Measurements from ENCODE around the gene MED1.
"Not testable (repeated sequence)": the region's sequence is repeated elsewhere in the genome, so short reads cannot be mapped to it uniquely, and the experiment has no call there.

MED1 gene

DNA sequence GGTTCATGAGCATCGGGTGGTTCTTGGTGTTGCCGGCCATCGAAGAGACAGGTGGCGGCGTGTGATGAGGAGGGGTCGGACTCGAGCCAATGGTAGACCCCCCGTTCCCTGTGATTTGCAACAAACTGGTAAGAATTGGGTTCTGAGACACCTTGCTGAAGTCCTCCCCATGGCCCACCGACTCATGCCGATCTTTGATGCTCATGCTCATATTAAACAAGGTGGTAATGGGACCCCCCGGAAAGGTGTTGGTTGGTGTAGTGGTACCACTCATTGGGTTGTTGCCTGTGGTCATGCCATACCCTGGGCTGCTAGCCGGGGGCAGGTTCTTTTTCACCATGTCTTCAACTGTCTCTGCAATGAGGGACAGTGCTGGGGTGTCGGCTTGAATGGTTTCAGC, 40.8 kb downstream of the MED1 start:
- no peak for DNase-seq

GRCh38 chr17:39408360-39408759, 42.7 kb downstream of the MED1 start:
- no peak for DNase-seq

DNA sequence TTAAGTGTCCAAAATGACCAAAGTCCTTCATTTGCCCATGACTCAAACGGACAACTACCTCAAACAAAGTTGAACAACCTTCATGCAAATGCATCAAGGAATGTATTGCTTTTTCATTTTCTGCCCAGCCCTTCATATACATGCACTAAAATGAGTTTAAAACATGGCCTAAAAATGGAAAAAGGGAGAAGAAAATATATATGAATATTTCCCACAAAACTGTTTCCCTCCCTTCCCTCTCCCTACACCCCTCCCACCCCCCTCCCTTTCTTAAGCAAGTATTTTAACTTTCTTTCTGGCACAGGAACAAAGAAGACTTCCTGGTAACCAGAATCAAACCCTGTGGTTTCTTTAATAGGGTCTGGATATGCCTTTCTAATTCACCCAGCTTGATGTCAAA, 44.1 kb downstream of the MED1 start:
- no peak for DNase-seq

GRCh38 chr17:39405436-39405835, 45.6 kb downstream of the MED1 start:
- no peak for DNase-seq

GRCh38 chr17:39404542-39405378, 46.3 kb downstream of the MED1 start:
- DNase-seq: no peak

DNA sequence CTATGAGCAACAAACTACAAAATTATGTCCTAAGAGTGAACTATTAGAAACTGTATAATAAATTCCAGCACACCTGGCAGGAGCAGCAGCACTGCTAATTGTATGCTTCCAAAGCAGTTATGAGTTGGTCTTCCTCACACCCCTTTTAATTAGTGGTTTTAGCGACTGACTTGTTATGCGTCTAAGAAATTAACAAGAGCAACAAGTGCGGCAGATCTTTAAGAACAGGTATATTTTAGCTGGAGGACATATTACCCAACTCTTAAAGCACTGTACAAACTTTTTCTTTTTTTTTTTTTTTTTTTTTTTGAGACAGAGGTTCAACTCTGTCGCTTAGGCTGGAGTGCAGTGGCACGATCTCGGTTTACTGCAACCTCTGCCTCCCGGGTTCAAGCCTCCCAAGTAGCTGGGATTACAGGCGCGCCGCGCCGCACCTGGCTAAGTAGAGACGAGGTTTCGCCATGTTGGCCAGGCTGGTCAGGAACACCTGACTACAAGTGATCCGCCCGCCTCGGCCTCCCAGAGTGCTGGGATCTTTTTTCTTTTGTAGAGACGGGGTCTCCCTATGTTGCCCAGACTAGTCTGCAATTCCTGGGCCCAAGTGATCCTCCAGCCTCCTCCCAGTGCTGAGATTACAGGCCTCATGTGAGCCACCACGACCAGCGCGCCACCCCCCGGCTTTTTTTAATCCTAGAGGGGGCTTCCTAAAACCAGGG, 48.0 kb downstream of the MED1 start:
- no peak for DNase-seq

GRCh38 chr17:39402244-39402889, 48.7 kb downstream of the MED1 start:
- DNase-seq: peak; percentile 95

- DNase-seq: peak; percentile 86 to 87
Observed at GRCh38 chr17:39401412-39402243, 49.4 kb downstream of the MED1 start, which contains the start of gene FBXL20. FBXL20 (minus strand) TSS chr17:39401626; CDS start chr17:39401402, 224 bp downstream.

- no peak for DNase-seq
Observed at GRCh38 chr17:39400547-39401411, 50.3 kb downstream of the MED1 start.

DNA sequence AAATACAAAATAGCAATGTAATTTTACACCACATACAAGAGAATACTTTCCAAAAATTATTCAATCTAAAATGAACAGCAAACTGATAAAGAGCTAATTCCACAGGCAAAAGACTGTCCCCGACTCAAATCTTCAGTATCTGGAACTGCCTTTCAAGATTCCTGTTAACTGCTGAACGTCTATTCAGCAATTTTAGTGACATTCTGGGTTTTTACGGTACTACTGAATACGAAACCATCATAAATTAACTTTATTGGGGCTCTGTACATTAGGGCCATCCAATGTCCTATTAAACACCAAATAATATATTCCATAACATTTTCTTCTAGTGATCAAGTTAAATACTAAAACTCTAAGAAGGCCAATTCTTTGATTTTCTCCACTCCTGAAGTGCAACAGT, 51.3 kb downstream of the MED1 start:
- DNase-seq: no peak

- no peak for DNase-seq
Observed at GRCh38 chr17:39393736-39394135, 57.3 kb downstream of the MED1 start.

DNA sequence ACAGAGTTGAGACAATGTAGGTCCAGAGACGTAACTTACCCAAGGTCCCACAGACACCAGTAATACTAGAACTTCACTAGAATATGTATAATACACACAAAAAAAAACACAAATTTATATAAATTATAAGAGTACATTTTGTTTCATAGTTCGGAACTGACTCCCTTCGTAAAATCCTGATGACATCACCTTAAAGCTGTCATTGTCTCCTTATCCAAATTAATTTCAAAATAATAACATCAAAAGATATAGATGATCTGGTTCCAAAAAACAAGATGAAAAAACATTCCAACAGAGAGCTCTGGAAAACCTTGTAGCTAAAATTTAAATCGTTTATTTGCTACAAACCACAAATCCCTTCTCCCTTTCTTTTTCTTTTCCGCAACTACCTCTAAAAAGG, 59.6 kb downstream of the MED1 start:
- no peak for DNase-seq

GRCh38 chr17:39385040-39385439, 66.0 kb downstream of the MED1 start:
- no peak for DNase-seq

GRCh38 chr17:39380144-39380543, 70.9 kb downstream of the MED1 start:
- no peak for DNase-seq

DNA sequence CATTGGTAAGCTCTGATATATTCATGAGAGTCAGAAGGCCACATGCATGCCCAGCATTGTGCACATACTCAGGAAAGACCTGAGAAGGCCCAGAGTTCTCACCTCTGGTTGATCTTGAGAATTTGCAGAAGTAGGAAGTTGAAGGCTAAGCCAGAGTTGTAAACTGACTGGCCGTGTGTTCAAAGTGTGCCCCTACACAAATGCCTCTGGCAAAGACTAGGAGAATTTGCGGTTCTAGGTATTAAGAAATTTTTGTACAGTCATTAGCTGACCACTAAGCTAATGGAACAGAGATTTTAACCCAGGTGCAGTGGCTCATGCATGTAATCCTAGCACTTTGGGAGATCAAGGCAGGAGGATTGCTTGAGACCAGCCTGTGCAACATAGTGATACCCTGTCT, 74.6 kb downstream of the MED1 start:
- no peak for DNase-seq

DNA sequence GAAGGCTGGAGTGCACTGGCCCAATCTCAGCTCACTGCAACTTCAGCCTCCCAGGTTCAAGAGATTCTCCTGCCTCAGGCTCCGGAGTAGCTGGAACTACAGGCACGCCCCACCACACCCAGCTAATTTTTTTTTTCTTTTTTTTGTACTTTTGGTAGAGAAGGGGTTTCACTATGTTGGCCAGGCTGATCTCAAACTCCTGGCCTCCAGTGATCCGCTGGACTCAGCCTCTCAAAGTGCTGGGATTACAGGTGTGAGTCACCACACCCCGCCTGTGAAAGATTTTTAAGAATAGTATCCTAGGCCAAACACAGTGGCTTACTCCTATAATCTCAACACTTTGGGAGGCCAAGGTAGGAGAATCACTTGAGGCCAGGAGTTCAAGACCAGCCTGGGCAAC, 83.3 kb downstream of the MED1 start:
- not testable (repeated sequence) for DNase-seq

DNA sequence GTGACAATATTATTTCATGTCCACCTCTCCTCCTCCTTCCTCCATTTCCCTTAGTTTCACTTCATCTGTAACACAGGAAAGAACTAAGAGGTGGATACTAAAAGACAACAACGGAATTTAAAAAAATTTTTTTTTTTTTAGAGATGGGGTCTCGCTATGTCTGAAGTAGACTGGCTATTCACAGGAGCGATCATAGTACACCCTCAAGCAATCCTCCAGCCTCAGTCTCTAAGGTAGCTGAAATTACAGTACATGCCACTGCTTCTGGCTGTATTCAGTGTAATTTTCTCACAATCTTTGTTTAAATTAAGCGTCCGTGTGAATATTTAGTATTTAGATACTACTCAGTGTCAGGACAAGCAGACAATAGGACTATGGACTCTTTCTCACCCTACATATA, 85.2 kb downstream of the MED1 start:
- DNase-seq: no peak

GRCh38 chr17:39365242-39365641, 85.8 kb downstream of the MED1 start:
- no peak for DNase-seq

DNA sequence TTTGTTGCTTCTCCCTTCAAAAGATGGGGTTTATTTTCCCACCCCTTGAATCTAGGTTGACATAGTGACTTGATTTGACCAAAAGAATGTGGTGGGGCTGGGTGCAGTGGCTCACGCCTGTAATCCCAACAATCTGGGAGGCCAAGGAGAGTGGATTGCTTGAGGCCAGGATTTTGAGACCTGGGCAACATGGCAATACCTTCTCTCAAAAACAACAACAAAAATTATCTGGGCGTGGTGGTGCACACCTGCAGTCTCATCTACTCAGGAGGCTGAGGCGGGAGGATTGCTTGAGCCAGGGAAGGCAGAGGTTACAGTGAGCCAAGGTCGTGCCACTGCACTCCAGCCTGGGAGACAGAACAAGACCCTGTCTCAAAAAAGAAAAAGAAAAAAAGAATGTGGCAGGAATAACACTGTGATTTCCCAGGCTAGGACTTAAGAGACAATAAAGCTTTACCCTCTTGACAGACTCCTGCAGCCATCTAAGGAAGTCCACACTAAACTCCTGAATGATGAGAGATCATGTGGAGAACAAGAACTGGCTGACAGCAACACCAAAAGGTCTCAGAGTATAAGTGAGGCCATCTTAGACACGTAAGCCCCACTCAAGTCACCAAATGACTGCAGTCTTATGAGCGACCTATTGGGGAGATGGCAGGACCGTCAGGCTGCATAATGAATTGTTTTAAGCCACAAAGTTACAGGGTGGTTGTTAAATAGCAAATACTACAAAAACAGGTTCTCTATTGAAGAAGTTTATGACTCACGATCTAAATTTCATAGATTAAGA, 86.6 kb downstream of the MED1 start:
- DNase-seq: no peak

- DNase-seq: no peak
Observed at GRCh38 chr17:39361064-39361463, 90.0 kb downstream of the MED1 start.

GRCh38 chr17:39360537-39360936, 90.5 kb downstream of the MED1 start:
- DNase-seq: no peak
